ENCODE measurements around the gene TRABD2B. TPM values are rescaled to one million over a fixed set of nuclear protein-coding genes. Genes with fewer than 3 reads are reported as not detected.

The TRABD2B gene
- total RNA-seq, 3 donors from 2014 or later, result 1.4 to 3.7 (median 2.3) TPM

- intact Hi-C loops (cut with DNase I; ENCODE audit: low total_unique reads), result no loop called here
- Histone ChIP-seq H3K4me3 (no peak overlapping the region), H3K27me3 (no peaks in the 10 kb centered on the region), H3K9me3 (peaks cover 0 to 14% of the 10 kb centered on the region in 2 donors), H3K27ac (no peak overlapping the region), H3K4me1 (no peaks in the 10 kb centered on the region), H3K36me3 (no peaks in the 10 kb centered on the region)
- TF ChIP-seq POLR2A (IDR thresholded peaks at IDR 0.05), result no peak
- TF ChIP-seq CTCF (IDR thresholded peaks at IDR 0.05), result no peak
- no peak for TF ChIP-seq POLR2AphosphoS5 (IDR thresholded peaks at IDR 0.05)
- DNase-seq (ENCODE audit: low spot score in 2 of 2), result peak in 1 of 2 donors; percentile 17
These were observed 158.4 kb downstream of the TRABD2B start for GRCh38 chr1:47838562-47839432.

GRCh38 chr1:47837866-47838561 lies 159.2 kb downstream of the TRABD2B start:
- Histone ChIP-seq H3K36me3 (no peaks in the 10 kb centered on the region), H3K9me3 (peaks cover 0 to 14% of the 10 kb centered on the region in 2 donors), H3K27me3 (no peaks in the 10 kb centered on the region), H3K4me3 (no peak overlapping the region), H3K4me1 (no peaks in the 10 kb centered on the region), H3K27ac (no peak overlapping the region)
- TF ChIP-seq CTCF (IDR thresholded peaks at IDR 0.05), result no peak
- no peak for TF ChIP-seq POLR2A (IDR thresholded peaks at IDR 0.05)
- TF ChIP-seq POLR2AphosphoS5 (IDR thresholded peaks at IDR 0.05), result no peak
- intact Hi-C loops (cut with DNase I; ENCODE audit: low total_unique reads), result no loop called here
- no peak for DNase-seq (ENCODE audit: low spot score in 2 of 2)

GRCh38 chr1:47837056-47837830 lies 159.9 kb downstream of the TRABD2B start:
- TF ChIP-seq POLR2AphosphoS5 (IDR thresholded peaks at IDR 0.05) (no peak), POLR2A (IDR thresholded peaks at IDR 0.05) (no peak), CTCF (IDR thresholded peaks at IDR 0.05) (no peak)
- intact Hi-C loops (cut with DNase I; ENCODE audit: low total_unique reads), result no loop called here
- no peak overlapping the region for H3K4me3 ChIP-seq
- H3K36me3 ChIP-seq, result no peaks in the 10 kb centered on the region
- peaks cover 0 to 14% of the 10 kb centered on the region in 2 donors for H3K9me3 ChIP-seq
- no peak for DNase-seq (ENCODE audit: low spot score in 2 of 2)
- no peaks in the 10 kb centered on the region for H3K4me1 ChIP-seq
- H3K27ac ChIP-seq, result no peak overlapping the region
- H3K27me3 ChIP-seq, result no peaks in the 10 kb centered on the region

- Histone ChIP-seq H3K4me3 (no peak overlapping the region), H3K36me3 (no peaks in the 10 kb centered on the region), H3K27me3 (no peaks in the 10 kb centered on the region), H3K9me3 (peaks cover 0 to 14% of the 10 kb centered on the region in 2 donors), H3K27ac (no peak overlapping the region), H3K4me1 (no peaks in the 10 kb centered on the region)
- TF ChIP-seq POLR2A (IDR thresholded peaks at IDR 0.05) (no peak), POLR2AphosphoS5 (IDR thresholded peaks at IDR 0.05) (no peak), CTCF (IDR thresholded peaks at IDR 0.05) (no peak)
- intact Hi-C loops (cut with DNase I; ENCODE audit: low total_unique reads), result no loop called here
- no peak for DNase-seq (ENCODE audit: low spot score in 2 of 2)
These were observed 161.8 kb downstream of the TRABD2B start for GRCh38 chr1:47835409-47835808.

Measured in breast epithelium (tissue), 4 donors.